Neural cell (in vitro differentiated cells): ENCODE results near the gene GP5.

Source experiments
- CTCF ChIP-seq: fragments of 450-650 bp; IDR thresholded peaks from 2 replicates; pipeline ENCODE4 v1.5.1; 2014; ENCODE audit warnings: antibody characterized with exemption, mild to moderate bottlenecking, moderate library complexity; ENCODE audit not compliant: poor library complexity, severe bottlenecking
- EP300 ChIP-seq: fragments of 450-650 bp; conservative IDR thresholded peaks from 2 replicates; pipeline ENCODE4 v1.6.1; 2014; ENCODE audit warnings: antibody characterized with exemption, mild to moderate bottlenecking, moderate library complexity; ENCODE audit not compliant: poor library complexity, severe bottlenecking
- EZH2 ChIP-seq: fragments of 200-600, 300-800 bp; shearing (Covaris generic), sonication (generic); IDR thresholded peaks from 2 replicates; pipeline ENCODE4 v1.6.1; 2014; ENCODE audit warnings: antibody characterized with exemption, low read length, borderline replicate concordance, mild to moderate bottlenecking; ENCODE audit not compliant: insufficient read depth, poor library complexity, severe bottlenecking
- MXI1 ChIP-seq: fragments of 450-650 bp; conservative IDR thresholded peaks from 2 replicates; pipeline ENCODE4 v1.6.1; 2014; ENCODE audit warnings: antibody characterized with exemption, mild to moderate bottlenecking; ENCODE audit not compliant: poor library complexity, severe bottlenecking
- POLR2AphosphoS5 ChIP-seq: IDR thresholded peaks from 2 replicates; pipeline ENCODE4 v1.6.1; 2012
- RAD21 ChIP-seq: fragments of 450-650 bp; conservative IDR thresholded peaks from 2 replicates; pipeline ENCODE4 v1.6.1; 2014; ENCODE audit warnings: antibody characterized with exemption, mild to moderate bottlenecking, moderate library complexity
- REST ChIP-seq: IDR thresholded peaks from 2 replicates; pipeline ENCODE4 v1.6.1; 2012; ENCODE audit warnings: borderline replicate concordance
- SMC3 ChIP-seq: fragments of 450-650 bp; conservative IDR thresholded peaks from 2 replicates; pipeline ENCODE4 v1.6.1; 2014; ENCODE audit warnings: antibody characterized with exemption, mild to moderate bottlenecking, moderate library complexity; ENCODE audit not compliant: poor library complexity
- TAF1 ChIP-seq: IDR thresholded peaks from 2 replicates; pipeline ENCODE4 v1.6.1; 2012; ENCODE audit warnings: low read depth

GRCh38 chr3:194377708-194378107 is 21.4 kb downstream of the GP5 start:
- no peak for TF ChIP-seq CTCF
- no peak for TF ChIP-seq EZH2
- no peak for TF ChIP-seq EP300
- TF ChIP-seq TAF1, result no peak
- TF ChIP-seq POLR2AphosphoS5, result no peak
- TF ChIP-seq SMC3, result no peak
- no peak for TF ChIP-seq RAD21
- TF ChIP-seq REST, result no peak
- TF ChIP-seq MXI1, result no peak
